Measurements from ENCODE around the gene TOP1.

DNA sequence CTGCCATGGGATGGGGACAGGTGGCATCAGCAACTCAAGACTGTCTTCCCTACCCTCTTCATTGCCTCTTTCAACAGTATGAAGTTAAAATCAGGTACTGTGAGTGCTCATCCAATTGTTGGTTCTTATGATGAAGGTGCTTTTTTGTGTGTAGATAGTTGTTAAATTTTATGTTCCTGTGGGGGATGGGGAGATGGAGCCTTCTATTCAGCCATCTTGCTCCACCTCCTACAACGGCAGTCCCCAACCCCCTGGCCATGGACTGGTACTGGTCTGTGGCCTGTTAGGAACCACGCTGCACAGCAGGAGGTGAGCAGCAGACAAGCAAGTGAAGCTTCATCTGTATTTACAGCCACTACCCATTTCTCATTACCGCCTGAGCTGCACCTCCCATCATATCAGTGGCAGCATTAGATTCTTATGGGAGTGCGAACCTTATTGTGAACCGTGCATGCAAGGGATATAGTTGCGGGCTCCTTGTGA lies 47.8 kb upstream of the TOP1 start:
- TF ChIP-seq, protein P1, sequence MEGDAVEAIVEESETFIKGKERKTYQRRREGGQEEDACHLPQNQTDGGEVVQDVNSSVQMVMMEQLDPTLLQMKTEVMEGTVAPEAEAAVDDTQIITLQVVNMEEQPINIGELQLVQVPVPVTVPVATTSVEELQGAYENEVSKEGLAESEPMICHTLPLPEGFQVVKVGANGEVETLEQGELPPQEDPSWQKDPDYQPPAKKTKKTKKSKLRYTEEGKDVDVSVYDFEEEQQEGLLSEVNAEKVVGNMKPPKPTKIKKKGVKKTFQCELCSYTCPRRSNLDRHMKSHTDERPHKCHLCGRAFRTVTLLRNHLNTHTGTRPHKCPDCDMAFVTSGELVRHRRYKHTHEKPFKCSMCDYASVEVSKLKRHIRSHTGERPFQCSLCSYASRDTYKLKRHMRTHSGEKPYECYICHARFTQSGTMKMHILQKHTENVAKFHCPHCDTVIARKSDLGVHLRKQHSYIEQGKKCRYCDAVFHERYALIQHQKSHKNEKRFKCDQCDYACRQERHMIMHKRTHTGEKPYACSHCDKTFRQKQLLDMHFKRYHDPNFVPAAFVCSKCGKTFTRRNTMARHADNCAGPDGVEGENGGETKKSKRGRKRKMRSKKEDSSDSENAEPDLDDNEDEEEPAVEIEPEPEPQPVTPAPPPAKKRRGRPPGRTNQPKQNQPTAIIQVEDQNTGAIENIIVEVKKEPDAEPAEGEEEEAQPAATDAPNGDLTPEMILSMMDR (IDR thresholded peaks at IDR 0.05; ENCODE audit: low read depth, low read length, poor library complexity, severe bottlenecking) = no peak
- TF ChIP-seq EZH2phosphoT487 (IDR thresholded peaks at IDR 0.05; ENCODE audit: borderline replicate concordance, low read length) = no peak
